HL-60 (cell line): ENCODE measurements around the gene KYAT1.

Experiments used
- POLR2AphosphoS5 ChIP-seq: IDR thresholded peaks from 2 replicates; pipeline ENCODE4 v1.6.1; 2012; ENCODE audit warnings: low read depth
- SPI1 ChIP-seq: IDR thresholded peaks from 2 replicates; pipeline ENCODE4 v1.6.1; 2012; ENCODE audit warnings: low read depth, mild to moderate bottlenecking, borderline replicate concordance
- TF ChIP-seq, protein P1 (sequence below): IDR thresholded peaks from one replicate; pipeline ENCODE4 v1.5.1; 2011; ENCODE audit warnings: low read length, control low read depth, inconsistent platforms; ENCODE audit not compliant: insufficient read depth
- TF ChIP-seq, protein P2 (sequence below): IDR thresholded peaks from 2 replicates; pipeline ENCODE4 v1.6.1; 2012; ENCODE audit warnings: low read depth; ENCODE audit not compliant: insufficient replicate concordance

DNA sequence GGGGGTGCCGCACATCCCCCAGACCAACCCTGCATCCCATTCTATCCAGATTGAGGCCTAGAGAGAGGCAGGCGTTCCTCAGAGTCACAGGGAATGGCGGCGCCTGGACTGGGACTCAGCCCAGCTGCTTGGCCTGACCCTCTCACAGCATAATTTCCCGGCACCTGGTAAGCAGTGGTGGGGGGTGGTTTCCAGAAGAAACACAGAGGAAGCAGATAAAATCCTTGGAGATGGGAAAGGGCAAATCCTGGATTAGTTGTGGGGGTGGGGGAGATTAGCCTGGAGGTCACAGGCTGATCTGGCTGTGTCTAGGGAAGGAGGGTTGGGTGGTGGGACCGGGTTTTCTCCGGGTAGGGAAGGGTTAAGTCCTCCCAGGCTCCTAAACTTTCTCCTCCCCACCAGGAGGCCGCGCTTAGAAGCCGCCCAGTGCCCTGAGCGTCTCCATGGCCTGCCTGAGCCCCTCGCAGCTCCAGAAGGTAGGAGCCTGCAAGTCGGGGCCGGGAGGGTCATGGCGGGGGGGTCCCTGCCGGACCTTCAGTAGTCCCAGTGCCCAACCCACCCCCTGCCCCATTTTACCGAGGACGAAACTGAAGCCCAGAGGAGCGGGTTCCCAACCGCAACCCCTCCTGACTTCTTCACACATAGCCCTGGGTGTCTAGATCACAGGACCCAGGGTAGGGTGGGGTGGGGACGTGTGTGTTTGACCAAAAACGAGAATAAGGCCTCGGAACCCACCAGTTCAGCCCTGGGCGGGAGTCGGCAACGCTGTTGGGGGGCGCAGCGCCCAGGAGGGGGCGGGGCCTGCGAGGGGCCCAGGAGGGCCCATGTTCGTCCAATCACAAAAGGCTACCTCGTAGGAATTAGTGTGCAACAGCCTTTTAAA is 40.4 kb upstream of the KYAT1 start:
- TF ChIP-seq, protein P1, sequence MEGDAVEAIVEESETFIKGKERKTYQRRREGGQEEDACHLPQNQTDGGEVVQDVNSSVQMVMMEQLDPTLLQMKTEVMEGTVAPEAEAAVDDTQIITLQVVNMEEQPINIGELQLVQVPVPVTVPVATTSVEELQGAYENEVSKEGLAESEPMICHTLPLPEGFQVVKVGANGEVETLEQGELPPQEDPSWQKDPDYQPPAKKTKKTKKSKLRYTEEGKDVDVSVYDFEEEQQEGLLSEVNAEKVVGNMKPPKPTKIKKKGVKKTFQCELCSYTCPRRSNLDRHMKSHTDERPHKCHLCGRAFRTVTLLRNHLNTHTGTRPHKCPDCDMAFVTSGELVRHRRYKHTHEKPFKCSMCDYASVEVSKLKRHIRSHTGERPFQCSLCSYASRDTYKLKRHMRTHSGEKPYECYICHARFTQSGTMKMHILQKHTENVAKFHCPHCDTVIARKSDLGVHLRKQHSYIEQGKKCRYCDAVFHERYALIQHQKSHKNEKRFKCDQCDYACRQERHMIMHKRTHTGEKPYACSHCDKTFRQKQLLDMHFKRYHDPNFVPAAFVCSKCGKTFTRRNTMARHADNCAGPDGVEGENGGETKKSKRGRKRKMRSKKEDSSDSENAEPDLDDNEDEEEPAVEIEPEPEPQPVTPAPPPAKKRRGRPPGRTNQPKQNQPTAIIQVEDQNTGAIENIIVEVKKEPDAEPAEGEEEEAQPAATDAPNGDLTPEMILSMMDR = no peak
- TF ChIP-seq, protein P2, sequence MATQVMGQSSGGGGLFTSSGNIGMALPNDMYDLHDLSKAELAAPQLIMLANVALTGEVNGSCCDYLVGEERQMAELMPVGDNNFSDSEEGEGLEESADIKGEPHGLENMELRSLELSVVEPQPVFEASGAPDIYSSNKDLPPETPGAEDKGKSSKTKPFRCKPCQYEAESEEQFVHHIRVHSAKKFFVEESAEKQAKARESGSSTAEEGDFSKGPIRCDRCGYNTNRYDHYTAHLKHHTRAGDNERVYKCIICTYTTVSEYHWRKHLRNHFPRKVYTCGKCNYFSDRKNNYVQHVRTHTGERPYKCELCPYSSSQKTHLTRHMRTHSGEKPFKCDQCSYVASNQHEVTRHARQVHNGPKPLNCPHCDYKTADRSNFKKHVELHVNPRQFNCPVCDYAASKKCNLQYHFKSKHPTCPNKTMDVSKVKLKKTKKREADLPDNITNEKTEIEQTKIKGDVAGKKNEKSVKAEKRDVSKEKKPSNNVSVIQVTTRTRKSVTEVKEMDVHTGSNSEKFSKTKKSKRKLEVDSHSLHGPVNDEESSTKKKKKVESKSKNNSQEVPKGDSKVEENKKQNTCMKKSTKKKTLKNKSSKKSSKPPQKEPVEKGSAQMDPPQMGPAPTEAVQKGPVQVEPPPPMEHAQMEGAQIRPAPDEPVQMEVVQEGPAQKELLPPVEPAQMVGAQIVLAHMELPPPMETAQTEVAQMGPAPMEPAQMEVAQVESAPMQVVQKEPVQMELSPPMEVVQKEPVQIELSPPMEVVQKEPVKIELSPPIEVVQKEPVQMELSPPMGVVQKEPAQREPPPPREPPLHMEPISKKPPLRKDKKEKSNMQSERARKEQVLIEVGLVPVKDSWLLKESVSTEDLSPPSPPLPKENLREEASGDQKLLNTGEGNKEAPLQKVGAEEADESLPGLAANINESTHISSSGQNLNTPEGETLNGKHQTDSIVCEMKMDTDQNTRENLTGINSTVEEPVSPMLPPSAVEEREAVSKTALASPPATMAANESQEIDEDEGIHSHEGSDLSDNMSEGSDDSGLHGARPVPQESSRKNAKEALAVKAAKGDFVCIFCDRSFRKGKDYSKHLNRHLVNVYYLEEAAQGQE = no peak
- TF ChIP-seq POLR2AphosphoS5 (no peak), SPI1 (no peak)
